Uterus (tissue), 2 donors: ENCODE data around the gene CCL7.

Source experiments
- POLR2A ChIP-seq, 2 donors: fragments of 450-650 bp; IDR thresholded peaks; one replicate each; pipeline ENCODE4 v1.6.1; 2016; ENCODE audit warnings: antibody characterized with exemption in 2 of 2, mild to moderate bottlenecking in 1 of 2, moderate library complexity in 1 of 2
- TF ChIP-seq, protein P1 (sequence below), 4 experiments: fragments of 200-600 bp in 2 of 4; fragments of 450-650 bp in 2 of 4; sonication (generic) in 2 of 4; IDR thresholded peaks; one replicate each; pipeline ENCODE4 v1.5.1; 2016 to 2019; ENCODE audit warnings: antibody characterized with exemption in 4 of 4, mild to moderate bottlenecking in 2 of 4, moderate library complexity in 1 of 4

DNA sequence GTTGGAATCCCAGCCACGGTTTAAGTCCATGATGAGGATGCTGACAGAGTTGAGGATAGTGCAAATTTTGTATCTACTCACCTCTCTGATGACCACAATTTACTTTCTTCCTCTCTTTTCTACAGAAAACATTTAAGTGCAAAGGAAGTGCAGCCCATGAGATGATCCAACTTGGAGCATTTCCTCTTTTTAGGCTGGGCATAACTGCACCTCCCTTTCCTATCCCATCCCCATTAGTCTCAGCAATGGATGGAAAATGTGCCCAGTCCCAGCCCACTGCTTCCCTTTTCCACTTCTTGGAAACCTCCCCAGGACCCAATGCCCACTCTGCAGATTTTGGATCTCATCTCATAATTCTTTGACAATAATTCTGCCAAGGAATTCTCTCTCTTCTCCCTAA is 32.6 kb downstream of the CCL7 start:
- TF ChIP-seq, protein P1, sequence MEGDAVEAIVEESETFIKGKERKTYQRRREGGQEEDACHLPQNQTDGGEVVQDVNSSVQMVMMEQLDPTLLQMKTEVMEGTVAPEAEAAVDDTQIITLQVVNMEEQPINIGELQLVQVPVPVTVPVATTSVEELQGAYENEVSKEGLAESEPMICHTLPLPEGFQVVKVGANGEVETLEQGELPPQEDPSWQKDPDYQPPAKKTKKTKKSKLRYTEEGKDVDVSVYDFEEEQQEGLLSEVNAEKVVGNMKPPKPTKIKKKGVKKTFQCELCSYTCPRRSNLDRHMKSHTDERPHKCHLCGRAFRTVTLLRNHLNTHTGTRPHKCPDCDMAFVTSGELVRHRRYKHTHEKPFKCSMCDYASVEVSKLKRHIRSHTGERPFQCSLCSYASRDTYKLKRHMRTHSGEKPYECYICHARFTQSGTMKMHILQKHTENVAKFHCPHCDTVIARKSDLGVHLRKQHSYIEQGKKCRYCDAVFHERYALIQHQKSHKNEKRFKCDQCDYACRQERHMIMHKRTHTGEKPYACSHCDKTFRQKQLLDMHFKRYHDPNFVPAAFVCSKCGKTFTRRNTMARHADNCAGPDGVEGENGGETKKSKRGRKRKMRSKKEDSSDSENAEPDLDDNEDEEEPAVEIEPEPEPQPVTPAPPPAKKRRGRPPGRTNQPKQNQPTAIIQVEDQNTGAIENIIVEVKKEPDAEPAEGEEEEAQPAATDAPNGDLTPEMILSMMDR (IDR thresholded peaks at IDR 0.05): no peak
- no peak for TF ChIP-seq POLR2A (IDR thresholded peaks at IDR 0.05)
